PC-3 (cell line): ENCODE data around the gene GPD1L.

Experiments
- EZH2 ChIP-seq: fragments of 300-600 bp; sonication (generic); IDR thresholded peaks from one replicate; pipeline ENCODE4 v1.6.1; 2017; ENCODE audit warnings: antibody characterized with exemption, mild to moderate bottlenecking, low read length; ENCODE audit not compliant: unreplicated experiment
- EZH2phosphoT487 ChIP-seq: fragments of 300-600 bp; sonication (generic); IDR thresholded peaks from 2 replicates; pipeline ENCODE4 v1.6.1; 2018; ENCODE audit warnings: mild to moderate bottlenecking, antibody characterized with exemption, low read length, borderline replicate concordance
- TF ChIP-seq, protein P1 (sequence below): fragments of 300-600 bp; sonication (generic); conservative IDR thresholded peaks from 2 replicates; pipeline ENCODE4 v1.5.1; 2017; ENCODE audit warnings: antibody characterized with exemption, low read depth, mild to moderate bottlenecking, low read length

GRCh38 chr3:32110233-32110760 is 3.9 kb downstream of the GPD1L start:
- TF ChIP-seq EZH2 (no peak), EZH2phosphoT487 (no peak)
- TF ChIP-seq, protein P1, sequence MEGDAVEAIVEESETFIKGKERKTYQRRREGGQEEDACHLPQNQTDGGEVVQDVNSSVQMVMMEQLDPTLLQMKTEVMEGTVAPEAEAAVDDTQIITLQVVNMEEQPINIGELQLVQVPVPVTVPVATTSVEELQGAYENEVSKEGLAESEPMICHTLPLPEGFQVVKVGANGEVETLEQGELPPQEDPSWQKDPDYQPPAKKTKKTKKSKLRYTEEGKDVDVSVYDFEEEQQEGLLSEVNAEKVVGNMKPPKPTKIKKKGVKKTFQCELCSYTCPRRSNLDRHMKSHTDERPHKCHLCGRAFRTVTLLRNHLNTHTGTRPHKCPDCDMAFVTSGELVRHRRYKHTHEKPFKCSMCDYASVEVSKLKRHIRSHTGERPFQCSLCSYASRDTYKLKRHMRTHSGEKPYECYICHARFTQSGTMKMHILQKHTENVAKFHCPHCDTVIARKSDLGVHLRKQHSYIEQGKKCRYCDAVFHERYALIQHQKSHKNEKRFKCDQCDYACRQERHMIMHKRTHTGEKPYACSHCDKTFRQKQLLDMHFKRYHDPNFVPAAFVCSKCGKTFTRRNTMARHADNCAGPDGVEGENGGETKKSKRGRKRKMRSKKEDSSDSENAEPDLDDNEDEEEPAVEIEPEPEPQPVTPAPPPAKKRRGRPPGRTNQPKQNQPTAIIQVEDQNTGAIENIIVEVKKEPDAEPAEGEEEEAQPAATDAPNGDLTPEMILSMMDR, result no peak
